Fibroblast of pulmonary artery (primary cell): ENCODE measurements around the gene TAS1R1.
"Not testable (repeated sequence)": the region's sequence is repeated elsewhere in the genome, so short reads cannot be mapped to it uniquely, and the experiment has no call there.

ENCODE experiments used
- DNase-seq: peaks from one replicate; pipeline ENCODE4 v3.0.0-alpha.2; 2010; ENCODE audit warnings: low read depth
- H3K4me3 ChIP-seq: replicated peaks from 2 replicates; pipeline ENCODE4 v1.5.1; 2011; ENCODE audit warnings: low read depth, mild to moderate bottlenecking, control low read depth, low read length, moderate library complexity
- TF ChIP-seq, protein P1 (sequence below): IDR thresholded peaks from 2 replicates; pipeline ENCODE4 v1.5.1; 2011; ENCODE audit warnings: mild to moderate bottlenecking, control low read depth, low read length, inconsistent platforms; ENCODE audit errors: missing control alignments

Gene TAS1R1

DNA sequence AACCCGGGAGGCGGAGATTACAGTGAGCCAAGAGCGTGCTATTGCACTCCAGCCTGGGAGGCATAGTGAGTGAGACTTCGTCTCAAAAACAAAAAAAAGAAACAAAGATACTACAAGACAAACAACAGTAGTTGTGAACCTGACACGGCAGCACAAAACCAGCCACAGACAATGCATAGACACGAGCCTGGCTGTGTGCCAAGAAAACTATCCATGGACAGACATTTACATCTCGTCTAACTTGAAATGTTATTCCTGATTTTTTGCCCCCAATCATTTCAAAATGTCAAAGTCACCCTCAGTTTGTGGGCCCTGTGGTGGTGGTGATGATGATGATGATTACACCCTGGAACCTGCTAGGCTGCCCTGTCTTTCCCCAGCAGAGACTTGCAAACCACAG lies 41.2 kb downstream of the TAS1R1 start:
- TF ChIP-seq, protein P1, sequence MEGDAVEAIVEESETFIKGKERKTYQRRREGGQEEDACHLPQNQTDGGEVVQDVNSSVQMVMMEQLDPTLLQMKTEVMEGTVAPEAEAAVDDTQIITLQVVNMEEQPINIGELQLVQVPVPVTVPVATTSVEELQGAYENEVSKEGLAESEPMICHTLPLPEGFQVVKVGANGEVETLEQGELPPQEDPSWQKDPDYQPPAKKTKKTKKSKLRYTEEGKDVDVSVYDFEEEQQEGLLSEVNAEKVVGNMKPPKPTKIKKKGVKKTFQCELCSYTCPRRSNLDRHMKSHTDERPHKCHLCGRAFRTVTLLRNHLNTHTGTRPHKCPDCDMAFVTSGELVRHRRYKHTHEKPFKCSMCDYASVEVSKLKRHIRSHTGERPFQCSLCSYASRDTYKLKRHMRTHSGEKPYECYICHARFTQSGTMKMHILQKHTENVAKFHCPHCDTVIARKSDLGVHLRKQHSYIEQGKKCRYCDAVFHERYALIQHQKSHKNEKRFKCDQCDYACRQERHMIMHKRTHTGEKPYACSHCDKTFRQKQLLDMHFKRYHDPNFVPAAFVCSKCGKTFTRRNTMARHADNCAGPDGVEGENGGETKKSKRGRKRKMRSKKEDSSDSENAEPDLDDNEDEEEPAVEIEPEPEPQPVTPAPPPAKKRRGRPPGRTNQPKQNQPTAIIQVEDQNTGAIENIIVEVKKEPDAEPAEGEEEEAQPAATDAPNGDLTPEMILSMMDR: no peak
- DNase-seq: no peak
- no peak overlapping the region for H3K4me3 ChIP-seq

DNA sequence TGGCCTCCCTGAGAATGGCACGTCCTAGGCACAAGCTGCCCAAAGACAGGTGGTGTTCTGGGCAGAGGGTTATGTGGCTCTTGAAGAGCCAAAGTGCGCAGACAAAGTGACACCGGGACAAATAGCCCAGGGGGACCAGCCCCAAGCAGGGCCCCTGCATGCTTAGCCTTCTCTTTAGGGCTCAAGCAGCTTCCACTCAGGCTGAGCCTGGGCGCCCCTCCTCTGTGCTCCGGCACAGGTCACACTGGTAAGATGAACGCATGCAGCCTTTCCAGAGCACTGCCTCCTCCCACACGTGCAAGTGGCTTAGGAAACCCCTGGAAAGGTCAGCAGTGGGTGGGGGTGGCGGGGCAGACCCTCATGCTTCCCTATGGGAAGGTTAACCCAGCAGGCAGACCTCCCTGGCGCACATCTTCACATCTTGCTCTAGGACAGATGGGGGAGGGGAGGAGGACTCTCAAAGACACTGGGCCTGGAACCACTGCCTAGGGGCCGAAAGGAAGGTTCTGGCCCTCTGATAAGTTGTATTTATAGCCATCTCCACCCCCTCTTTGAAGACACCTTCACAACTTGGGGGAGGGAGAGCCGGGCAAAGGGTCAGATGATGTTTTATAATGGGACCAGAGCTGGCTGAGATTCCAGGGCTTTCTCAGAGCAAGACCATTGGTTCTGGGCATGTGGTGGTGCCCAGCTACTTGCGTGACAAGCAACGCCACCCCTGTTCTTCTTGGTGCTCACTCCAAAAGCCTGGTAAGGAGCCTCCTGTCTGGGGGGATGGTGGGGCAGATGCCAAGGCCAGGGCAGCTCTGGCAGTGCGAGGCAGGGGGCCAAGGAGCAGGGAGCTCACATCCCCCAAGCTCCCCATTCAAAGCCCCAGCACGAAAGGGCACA lies 42.0 kb downstream of the TAS1R1 start:
- DNase-seq: no peak
- no peak overlapping the region for H3K4me3 ChIP-seq
- TF ChIP-seq, protein P1: no peak

DNA sequence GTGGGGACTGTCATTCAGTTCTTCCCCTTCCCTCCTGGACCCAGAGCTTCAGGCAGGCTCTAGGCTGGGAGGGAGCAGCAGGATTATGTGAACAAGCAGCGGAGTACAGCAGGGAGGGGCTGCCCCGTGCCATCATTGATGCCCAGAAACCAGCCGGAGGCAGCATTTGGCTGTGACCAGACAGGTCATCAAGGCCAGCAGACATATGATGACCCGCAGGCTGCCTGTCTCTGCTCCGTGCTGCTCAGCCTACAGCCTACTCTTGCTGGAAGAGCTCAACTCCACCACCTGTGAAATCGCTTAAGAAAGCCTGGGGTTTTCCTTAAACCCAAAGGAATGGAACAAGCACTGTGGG lies 42.6 kb downstream of the TAS1R1 start:
- TF ChIP-seq, protein P1: no peak
- DNase-seq: no peak
- no peak overlapping the region for H3K4me3 ChIP-seq

DNA sequence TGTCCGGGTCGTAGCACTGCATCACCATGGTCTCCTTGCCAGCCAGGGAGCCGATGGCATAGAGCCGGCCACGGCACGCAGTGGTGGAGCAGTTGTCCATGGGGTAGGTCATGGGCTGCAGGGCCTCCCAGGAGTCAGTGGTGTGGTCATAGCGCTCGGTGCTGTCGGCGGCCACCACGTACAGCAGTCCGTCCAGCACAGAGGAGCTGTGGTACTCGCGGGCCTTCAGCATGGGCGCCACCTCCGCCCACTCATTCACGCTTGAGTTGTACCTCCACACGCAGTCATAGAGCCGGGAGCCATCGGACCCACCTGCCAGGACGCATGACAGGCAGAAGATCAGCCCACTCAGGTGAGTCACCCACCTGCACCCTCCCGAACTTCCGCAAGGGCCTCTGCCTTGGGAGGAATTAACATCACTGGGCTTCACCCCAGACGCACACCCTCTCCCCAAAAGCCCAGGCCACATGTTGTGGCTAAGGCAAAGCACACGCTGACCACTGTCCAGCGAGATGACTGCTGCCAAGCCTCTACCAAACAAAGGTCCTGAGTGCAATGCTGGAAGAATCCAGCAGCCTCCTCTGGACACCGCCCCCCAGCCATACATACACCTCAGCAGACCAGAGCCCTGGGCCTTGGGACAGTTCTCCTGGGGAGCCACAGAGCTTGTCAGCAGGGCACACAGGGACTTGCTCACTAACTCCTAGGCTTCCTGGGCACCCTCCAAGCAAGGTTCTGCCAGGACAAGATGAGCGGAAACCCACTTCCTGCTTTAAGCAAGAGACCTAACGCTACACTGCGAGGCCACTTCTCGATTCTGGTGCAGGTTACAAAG lies 44.3 kb downstream of the TAS1R1 start:
- DNase-seq: no peak
- H3K4me3 ChIP-seq: peak overlapping the region; percentile 95

DNA sequence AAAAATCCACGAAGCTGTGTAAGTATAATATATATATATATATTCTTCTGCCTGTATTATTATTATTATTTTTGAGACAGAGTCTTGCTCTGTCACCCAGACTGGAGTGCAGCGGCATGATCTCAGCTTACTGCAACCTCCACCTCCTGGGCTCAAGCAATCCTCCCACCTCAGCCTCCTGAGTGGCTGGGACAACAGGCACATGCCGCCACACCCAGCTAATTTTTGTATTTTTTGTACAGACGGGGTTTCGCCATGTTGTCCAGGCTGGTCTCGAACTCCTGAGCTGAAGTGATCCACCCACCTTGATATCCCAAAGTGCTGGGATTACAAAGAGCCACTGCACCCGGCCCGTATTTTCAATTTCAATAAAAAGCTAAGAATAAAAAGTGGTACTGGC lies 44.9 kb downstream of the TAS1R1 start:
- peak overlapping the region; percentile 95 for H3K4me3 ChIP-seq
- DNase-seq: not testable (repeated sequence)

More for the DNA sequence above, 44.3 kb downstream of the TAS1R1 start:
- TF ChIP-seq, protein P1: no peak

DNA sequence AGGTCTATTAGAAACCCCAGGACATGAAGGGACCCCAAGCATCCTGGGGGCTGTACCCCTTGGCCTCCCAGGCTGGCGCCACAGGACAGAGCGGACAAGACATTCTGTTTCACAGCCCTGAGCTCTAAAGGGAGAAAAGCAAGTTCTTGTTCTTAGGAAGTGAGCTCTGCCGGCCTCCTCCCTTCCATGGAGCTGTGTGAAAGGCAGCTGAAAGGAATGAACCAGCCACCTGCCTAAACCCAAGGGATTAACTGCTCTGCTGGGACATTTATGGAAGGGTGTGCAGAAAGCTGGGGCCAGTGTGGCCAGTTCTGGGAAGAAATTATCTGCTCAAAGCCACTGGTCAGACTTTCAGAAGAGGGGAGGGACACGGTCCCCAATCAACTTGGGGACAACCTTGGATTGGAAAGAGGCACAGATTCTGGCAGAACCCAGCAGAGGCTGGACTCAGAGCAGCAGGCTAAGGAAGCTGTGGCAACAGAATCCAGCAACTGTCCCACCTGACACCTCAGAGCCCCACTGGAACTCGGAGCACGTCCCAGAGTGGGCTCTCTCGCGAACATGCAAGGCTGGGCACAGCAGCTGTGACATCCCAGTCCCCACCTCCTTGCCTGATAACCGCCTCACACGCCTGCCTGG lies 45.4 kb downstream of the TAS1R1 start:
- TF ChIP-seq, protein P1: no peak
- H3K4me3 ChIP-seq: peak overlapping the region; percentile 95
- no peak for DNase-seq
